Right lobe of liver (tissue), 4 donors: ENCODE results near the gene PBLD.

Experiments used
- CTCF ChIP-seq, 4 donors: fragments of 200-600 bp in 3 of 4; fragments of 450-650 bp in 1 of 4; IDR thresholded peaks; one replicate each; pipeline versions ENCODE4 v1.5.1 to v1.8.0; 2016 to 2022; ENCODE audit warnings: antibody characterized with exemption in 4 of 4, mild to moderate bottlenecking in 2 of 4
- POLR2A ChIP-seq: fragments of 450-650 bp; IDR thresholded peaks from one replicate; pipeline ENCODE4 v1.6.1; 2017; ENCODE audit warnings: antibody characterized with exemption, mild to moderate bottlenecking
- donor health status: DM: no; HTN: no; CAD: no.
- donor health status: DM: no; HTN: no; CAD: no.
- donor health status: DM: no; HTN: yes; CAD: no.

- TF ChIP-seq CTCF (IDR thresholded peaks at IDR 0.05) = no peak
- TF ChIP-seq POLR2A = no peak
Measured at GRCh38 chr10:68290736-68291135, 42.0 kb downstream of the PBLD start.
